ENCODE data around the gene PRR19. TPM values are rescaled to one million over a fixed set of nuclear protein-coding genes. Genes with fewer than 3 reads are reported as not detected.
A peak's percentile ranks its signal among the peaks of the same experiment; 100 is the strongest.

The PRR19 gene
- total RNA-seq, 1 donor from 2014 or later = 2.0 TPM

GRCh38 chr19:42322305-42322704 lies 20.4 kb downstream of the PRR19 start:
- Mint-ChIP-seq H3K36me3 (ENCODE audit: unreplicated experiment) (no peaks in the 10 kb centered on the region), H3K4me1 (ENCODE audit: unreplicated experiment) (peaks cover 16% of the 10 kb centered on the region), H3K27ac (ENCODE audit: unreplicated experiment) (no peak overlapping the region), H3K4me3 (ENCODE audit: unreplicated experiment) (no peak overlapping the region), H3K27me3 (ENCODE audit: unreplicated experiment) (peaks cover 33% of the 10 kb centered on the region), H3K9me3 (ENCODE audit: unreplicated experiment) (no peaks in the 10 kb centered on the region)
- DNase-seq (ENCODE audit: extremely low spot score, unreplicated experiment) = no peak
- TF ChIP-seq CTCF (IDR thresholded peaks at IDR 0.05) = no peak

GRCh38 chr19:42323473-42323851 lies 21.5 kb downstream of the PRR19 start:
- no peak for DNase-seq (ENCODE audit: extremely low spot score, unreplicated experiment)
- Mint-ChIP-seq H3K27ac (ENCODE audit: unreplicated experiment) (no peak overlapping the region), H3K9me3 (ENCODE audit: unreplicated experiment) (no peaks in the 10 kb centered on the region), H3K4me1 (ENCODE audit: unreplicated experiment) (peaks cover 24% of the 10 kb centered on the region), H3K27me3 (ENCODE audit: unreplicated experiment) (peaks cover 33% of the 10 kb centered on the region), H3K36me3 (ENCODE audit: unreplicated experiment) (no peaks in the 10 kb centered on the region), H3K4me3 (ENCODE audit: unreplicated experiment) (peak overlapping the region; percentile 4)
- TF ChIP-seq CTCF (IDR thresholded peaks at IDR 0.05) = no peak

- Mint-ChIP-seq H3K9me3 (ENCODE audit: unreplicated experiment) (no peaks in the 10 kb centered on the region), H3K4me3 (ENCODE audit: unreplicated experiment) (no peak overlapping the region), H3K4me1 (ENCODE audit: unreplicated experiment) (peaks cover 25% of the 10 kb centered on the region), H3K27me3 (ENCODE audit: unreplicated experiment) (peaks cover 33% of the 10 kb centered on the region), H3K27ac (ENCODE audit: unreplicated experiment) (no peak overlapping the region), H3K36me3 (ENCODE audit: unreplicated experiment) (no peaks in the 10 kb centered on the region)
- peak; percentile 19 for TF ChIP-seq CTCF (IDR thresholded peaks at IDR 0.05)
- no peak for DNase-seq (ENCODE audit: extremely low spot score, unreplicated experiment)
These were observed 22.1 kb downstream of the PRR19 start for GRCh38 chr19:42323852-42324654.

GRCh38 chr19:42324655-42325307 lies 22.8 kb downstream of the PRR19 start:
- TF ChIP-seq CTCF (IDR thresholded peaks at IDR 0.05) = no peak
- H3K27me3 Mint-ChIP-seq (ENCODE audit: unreplicated experiment) = peaks cover 33% of the 10 kb centered on the region
- no peak for DNase-seq (ENCODE audit: extremely low spot score, unreplicated experiment)

GRCh38 chr19:42325308-42325895 lies 23.5 kb downstream of the PRR19 start, which contains the start of gene MEGF8:
MEGF8 (plus strand) TSS chr19:42325635; CDS start chr19:42326244, 609 bp downstream.
- DNase-seq (ENCODE audit: extremely low spot score, unreplicated experiment) = peak; percentile 99
- H3K27ac Mint-ChIP-seq (ENCODE audit: unreplicated experiment) = peak within 1 kb of the TSS; percentile 52
- peaks cover 32% of the 10 kb centered on the region for H3K27me3 Mint-ChIP-seq (ENCODE audit: unreplicated experiment)
- H3K9me3 Mint-ChIP-seq (ENCODE audit: unreplicated experiment) = no peaks in the 10 kb centered on the region
- H3K4me1 Mint-ChIP-seq (ENCODE audit: unreplicated experiment) = peaks cover 31% of the 10 kb centered on the region
- peak within 1 kb of the TSS; percentile 83 for H3K4me3 Mint-ChIP-seq (ENCODE audit: unreplicated experiment)
- peak; percentile 97 for TF ChIP-seq CTCF (IDR thresholded peaks at IDR 0.05)
- H3K36me3 Mint-ChIP-seq (ENCODE audit: unreplicated experiment) = no peaks in the 10 kb centered on the region

More at GRCh38 chr19:42324655-42325307, 22.8 kb downstream of the PRR19 start:
- H3K4me1 Mint-ChIP-seq (ENCODE audit: unreplicated experiment) = peaks cover 27% of the 10 kb centered on the region
- H3K9me3 Mint-ChIP-seq (ENCODE audit: unreplicated experiment) = no peaks in the 10 kb centered on the region
- peak overlapping the region; percentile 41 for H3K27ac Mint-ChIP-seq (ENCODE audit: unreplicated experiment)
- H3K4me3 Mint-ChIP-seq (ENCODE audit: unreplicated experiment) = peak overlapping the region; percentile 83
- H3K36me3 Mint-ChIP-seq (ENCODE audit: unreplicated experiment) = no peaks in the 10 kb centered on the region

Data from osteocyte (in vitro differentiated cells).